Nucleus accumbens (tissue), 56 donors: ENCODE results near the gene MTHFS.
A peak's percentile ranks its signal among the peaks of the same experiment; 100 is the strongest.

Experiments used
- DNase-seq, 56 donors: peaks; one replicate each; lab custom pipeline; 2025; lab: John Stamatoyannopoulos, UW

Gene MTHFS

DNA sequence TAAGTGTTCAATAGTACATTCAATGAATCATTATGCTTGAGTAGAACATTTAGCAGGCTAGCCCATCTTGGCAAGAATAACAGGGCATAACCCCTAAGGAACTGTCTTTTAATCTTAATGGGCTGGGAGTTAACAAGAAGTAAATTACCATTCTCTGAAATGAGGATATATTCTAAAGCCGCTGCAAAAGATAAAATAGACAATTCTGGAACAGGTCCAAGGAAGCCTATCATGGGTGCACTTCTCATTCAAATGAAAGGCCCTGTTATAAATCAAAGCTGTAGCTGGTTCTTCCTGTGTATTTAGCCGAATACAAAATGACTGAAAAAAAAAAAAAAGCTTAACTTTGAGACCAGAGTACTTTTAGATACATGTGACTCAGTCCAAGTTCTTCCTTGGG is 15.6 kb downstream of the MTHFS start:
- DNase-seq = no peak

DNA sequence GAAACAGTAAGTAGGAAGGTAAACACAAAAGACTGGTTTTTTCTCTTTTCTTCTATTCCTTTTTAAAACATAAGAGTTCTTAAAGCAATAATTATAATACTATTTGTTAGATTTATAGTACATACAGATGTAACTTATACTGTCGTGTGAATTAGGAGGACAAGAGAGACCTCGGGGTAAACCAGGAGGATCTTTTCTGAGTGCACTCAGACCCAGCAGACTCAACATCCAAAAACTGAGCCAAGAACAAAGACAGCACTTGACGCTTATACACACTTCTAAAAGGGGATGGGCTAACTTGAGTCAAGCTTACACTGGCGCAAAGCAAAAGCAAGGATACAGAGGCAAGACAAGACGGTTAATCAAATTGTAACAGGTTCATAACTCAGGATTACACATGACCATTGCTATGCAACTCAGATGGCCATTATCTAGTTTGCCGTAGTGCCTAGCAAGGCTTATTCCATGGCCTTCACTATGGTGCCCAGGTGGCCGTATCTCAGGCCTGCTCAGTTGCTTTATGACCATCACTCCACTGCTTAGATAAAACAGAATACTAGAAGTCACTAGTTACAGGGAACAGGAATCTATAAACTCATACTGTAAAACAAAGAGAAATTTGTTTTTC is 18.6 kb downstream of the MTHFS start:
- no peak for DNase-seq

DNA sequence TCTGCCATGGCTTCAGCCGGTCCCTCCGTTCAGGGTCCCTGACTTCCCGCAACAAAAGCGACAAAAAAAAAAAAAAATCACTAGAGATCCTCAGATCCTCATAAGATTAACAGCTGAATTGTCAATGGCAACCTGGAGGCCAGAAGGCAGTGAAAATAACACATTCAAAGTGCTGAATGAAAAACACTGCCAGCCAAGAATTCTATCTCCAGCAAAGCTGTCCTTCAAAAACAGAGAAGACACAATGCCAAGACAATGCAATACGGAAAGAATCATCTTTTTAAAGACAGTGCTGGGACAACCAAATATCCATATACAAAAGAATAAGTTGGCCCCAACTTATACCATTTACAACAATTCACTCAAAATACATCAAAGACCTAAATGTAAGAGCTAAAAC is 21.6 kb downstream of the MTHFS start:
- no peak for DNase-seq

DNA sequence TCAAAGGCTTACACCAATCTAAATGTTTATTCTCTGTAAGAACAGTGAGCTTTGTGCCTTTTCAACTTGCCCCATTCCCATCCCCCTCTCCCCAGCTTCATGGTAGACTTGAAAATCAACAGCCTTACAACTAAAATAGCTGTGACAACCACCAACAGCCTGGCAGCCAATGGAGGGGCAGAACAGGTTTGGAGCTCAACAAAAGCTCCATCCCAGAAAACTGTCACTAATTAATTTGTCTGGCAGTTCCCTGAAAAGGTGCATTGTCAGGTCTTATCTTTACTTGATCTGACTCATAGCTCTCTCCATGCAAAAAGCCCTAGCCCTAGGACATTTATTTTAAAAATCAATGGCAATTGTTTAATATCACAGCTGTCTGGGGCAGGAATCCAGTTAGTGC is 22.6 kb downstream of the MTHFS start:
- DNase-seq = no peak

DNA sequence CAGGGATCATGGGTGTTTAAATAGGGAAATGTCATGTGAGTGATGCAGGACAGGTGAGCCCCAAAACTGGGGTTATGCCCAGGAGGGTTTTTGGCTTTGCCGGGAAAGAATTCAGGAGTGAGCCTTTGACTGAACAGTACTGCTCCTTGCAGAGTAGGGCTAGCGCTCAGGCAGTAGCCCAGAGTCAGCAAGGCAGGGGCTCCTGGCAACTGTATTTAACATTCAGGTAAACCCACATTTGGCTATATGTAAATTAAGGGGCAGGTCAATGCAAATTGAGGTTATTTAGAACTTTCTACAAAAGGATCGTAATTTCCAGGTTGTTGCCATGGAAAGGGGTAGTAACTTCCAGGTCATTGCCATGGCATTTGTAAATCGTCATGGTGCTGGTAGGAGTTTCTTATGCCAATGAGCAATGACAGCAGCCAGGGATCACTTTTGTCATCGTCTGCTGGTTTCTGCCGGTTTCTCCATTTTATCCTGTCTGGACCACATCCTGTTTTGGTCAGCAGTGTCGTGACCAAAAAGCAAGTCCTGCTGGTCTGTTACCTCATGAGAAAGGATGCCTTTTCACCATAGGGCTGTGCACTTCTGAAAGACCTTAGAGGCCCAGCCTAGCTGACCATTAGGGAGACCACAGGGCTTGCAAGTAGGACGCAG is 24.3 kb downstream of the MTHFS start:
- DNase-seq = peak in 1 of 56 donors; percentile 1

DNA sequence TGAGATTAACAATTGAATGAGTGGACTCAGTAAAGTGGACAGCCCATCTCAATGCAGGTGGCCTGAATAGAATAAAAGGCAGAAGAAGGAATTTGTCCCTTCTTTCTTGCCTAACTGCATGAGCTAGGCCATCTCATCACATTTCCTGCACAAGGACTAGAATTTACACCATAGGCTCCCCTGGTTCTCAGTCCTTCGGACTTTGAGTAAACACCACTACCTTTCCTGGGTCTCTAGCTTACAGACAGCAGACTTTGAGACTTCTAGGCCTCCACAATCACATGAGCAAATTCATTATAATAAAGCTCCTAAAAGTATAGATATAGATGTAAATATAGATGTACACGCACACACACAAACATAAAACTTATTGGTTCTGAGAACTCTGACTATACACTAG is 28.3 kb downstream of the MTHFS start:
- no peak for DNase-seq

DNA sequence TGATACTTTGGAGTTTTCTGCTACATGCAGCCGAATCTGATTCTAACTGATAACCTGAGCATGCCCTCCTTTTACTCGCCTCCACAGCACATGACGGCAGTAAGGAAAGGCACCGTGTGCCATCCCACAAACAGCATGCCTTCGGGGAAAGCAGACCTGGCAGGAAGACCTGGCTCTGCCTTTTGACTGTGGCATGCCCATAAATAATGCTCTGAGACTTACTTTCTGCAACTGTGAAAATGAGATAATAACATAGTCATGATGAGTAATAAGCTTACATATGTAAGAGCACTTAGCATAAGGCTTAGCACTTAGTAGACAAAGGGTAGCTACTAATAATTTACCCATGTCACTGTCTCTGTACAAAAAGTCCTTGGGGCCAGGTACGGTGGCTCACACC is 32.9 kb downstream of the MTHFS start:
- DNase-seq = no peak

DNA sequence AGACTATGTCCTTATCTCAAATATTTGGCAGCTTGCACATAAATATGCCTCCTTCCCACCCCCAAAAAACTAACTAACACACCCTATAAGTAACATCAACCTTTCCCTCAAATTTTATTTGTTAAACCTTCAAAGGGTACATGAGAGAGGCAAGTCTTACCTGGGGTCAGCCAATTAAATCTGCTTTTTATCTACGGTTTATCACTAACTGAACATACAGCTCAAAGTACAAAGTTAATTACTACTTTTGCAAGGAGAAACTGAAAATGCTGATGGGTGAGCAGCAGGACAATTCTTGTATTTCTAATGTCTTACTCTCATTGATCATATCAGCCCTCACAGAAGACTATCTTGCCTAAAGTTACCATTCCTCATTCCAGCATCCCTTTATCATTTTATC is 34.6 kb downstream of the MTHFS start:
- no peak for DNase-seq

DNA sequence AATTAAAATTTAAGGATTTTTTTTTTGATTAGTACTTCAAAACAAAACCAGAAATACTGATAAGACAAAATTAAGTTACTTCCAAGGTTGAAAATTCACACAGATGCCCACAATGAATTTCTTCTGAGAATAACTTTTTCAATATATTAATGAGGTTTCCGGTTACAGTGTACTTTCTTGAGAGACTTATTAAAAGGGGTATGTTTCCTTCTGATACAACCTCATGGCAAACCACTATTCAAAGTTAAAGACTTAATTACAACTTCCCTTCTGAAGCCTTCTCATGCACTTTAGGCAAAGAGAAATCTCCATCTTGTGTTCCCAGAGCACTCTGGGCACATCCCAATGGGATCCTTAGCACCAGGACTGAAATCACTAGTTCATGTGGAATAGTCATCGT is 36.2 kb downstream of the MTHFS start:
- DNase-seq = no peak

DNA sequence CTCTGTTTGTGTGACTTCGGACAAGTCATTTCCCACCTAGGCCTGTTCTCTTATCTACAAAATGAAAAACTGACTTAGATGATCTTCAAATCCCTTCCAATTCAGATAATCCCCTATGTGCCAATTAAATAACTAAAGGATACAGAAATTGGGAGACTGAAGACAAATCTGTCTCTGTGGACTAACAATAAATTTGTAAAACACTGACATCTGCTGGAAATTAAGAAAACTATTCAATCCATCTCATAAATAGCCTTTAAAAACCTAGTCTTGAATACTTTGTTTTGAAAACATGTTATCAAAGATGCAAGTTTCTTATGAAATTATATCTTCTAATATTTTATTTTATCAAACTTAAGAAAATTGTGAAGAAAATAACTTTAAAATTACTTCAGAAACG is 38.3 kb downstream of the MTHFS start:
- no peak for DNase-seq

DNA sequence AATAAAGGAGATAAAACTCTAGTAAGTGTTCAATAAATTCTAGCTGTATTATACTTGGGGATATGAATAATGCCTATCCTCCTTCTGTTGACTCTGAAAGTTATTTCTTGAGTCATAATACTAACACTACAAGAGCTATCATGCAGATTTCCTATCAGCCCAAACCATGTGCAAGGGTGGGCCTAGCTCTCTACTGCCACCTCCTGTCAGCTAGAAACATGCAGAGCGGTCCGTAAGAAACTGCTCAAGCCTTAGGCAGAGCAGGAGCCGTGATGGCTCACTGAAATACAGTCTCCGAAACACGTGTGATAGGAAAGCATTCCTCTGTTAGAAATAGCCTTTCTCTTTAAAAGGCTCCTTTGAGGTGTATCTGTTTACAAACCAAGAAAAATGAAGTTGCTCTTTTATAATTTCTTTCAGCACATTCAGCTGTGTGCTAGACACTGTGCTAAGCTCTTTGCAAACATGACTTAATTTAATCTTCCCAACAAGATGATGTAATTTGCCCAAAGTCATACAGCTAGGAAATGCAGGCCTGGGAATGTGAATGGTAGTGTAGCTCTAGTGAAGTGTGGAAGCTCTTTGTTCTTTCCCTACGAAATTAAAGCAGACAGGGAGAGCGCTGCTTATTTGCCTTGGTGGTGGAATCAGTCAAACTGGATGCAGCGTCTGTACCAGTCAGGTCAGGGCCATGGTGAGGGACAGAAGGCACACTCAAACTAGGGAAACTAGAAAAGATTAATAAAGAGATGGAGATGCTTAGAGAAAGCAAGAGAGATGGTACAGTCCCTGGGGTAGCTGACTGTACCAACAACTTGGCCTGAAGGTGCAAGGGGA is 43.1 kb downstream of the MTHFS start:
- DNase-seq = peak in 43 of 56 donors; percentile 7 to 80 (median 38)

DNA sequence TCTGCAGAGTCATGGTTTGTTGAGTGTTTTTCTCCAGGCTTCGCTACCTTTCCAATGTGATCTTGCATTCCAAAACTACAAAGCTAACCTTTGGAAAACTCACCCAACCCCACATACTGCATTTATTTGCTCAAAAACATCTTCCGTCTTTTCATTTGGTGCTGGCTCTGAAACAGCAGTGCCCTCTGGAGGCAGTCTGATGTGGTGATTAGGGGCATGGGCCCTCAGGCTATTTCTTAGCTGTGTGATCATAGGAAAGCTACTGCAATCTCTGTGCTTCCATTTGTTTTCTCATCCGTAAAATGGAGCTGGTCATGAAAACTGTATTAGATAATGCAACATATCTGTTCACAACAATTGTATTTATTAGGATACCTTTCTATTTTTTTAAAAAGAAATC is 47.0 kb downstream of the MTHFS start:
- DNase-seq = peak in 24 of 56 donors; percentile 1 to 41 (median 11)

DNA sequence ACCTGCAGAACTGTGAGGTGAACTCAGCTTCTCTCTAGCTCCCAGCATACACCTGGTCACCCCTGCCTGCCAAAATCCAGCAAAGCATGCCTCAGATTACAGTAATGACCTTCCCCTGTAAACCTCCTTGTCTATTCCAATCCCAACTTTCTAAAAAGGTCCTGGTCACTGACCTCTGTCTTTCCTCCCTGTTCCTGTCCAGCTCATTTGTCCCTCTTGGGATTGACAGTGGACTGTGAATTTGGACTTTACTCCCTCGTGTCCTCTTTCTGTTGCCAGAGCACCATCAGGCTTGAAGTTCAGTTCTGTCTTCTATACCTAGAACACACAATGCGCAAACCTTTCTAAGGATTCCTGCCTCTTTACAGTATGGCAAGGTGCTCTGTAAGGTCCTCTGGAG is 50.3 kb downstream of the MTHFS start:
- DNase-seq = no peak

DNA sequence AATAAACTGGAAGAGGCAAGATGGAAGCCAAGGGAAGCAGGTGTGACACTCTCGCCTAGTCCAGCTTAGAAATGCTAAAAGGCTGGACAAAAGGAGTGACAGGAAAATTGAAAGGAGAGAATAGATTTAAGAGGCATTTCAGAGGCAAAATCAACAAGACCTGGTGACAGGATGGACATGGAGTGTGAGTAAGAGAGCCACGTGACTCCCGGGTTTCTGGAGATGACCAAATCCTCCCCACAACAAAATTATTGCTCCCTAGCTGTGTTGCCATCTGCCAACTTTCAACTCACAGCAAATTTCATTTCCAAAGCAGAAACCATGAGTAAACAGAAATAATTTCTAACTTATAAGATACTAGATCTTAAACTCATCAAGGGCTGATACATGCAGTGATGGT is 52.6 kb downstream of the MTHFS start:
- DNase-seq = no peak

DNA sequence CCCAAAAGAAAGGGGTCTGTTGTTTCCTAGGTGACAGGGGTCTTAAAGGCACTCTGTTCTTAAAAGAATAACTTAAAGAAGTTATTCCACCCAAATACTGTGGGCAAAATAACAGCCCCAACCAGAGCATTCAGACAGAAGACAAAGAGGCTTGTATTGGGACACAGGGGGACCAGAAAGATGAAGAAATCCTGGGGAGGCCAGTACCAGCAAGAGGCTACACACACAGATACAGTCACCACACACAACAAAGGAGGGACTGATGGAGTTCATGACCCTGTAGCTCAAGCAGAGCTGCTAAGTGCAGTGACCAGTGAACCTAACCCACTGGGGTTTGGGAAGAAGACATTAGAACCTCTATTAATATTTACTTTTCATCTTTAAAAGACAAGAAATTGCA is 59.0 kb downstream of the MTHFS start:
- no peak for DNase-seq

DNA sequence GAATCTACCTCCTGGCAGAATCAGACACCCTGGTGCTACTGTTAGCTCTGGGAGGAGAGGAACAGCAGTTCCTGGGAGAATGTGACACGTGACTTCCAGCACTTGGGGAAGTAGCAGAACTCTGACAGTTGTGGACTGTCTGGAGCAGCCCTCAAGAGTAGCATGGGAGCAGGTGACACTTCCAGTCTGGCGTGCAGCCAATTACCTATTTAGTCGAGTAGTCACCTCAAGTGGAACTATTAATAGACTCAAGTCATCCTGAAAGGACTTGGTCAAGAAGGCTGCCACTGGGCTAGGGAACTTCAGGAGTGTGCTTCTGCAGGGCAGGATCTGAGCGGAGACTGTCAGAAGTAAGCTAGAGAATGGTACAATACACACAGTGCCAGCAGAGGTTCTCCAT is 62.3 kb downstream of the MTHFS start:
- no peak for DNase-seq

DNA sequence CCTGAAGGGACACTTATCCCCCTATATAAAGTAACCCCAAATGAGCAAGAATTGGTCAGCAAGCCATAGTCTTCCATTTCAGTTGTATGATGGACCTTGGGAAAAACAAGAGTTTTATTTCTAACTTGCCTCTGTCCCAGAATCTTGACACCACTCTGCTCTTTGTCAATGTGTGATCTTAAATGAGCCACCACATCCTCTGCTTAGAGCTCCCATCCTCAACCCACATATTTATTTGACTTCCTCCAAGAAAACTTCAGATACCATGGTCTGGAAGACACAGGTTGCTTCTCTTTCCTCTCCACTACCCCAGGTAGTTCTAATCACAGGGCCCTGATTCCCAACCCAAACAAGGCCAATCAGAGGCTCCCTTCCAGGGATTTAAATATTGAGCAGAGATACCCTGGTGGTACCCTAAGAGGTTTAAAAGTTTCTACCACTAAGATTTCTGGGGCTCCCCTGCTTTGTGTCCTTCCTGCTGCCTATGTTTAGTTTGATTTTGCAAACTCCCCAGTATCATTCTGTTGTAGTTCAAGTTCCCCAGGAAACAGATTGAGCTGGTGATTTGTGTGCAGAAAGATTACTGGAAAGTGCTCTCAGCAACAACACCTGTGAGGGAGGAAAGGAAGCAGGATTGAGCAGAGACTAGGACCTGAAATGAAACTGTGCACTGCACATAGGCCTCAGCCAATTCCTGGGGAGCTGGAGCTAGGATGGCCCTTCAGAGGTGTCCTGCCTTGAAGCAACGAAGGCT is 64.3 kb downstream of the MTHFS start:
- no peak for DNase-seq

DNA sequence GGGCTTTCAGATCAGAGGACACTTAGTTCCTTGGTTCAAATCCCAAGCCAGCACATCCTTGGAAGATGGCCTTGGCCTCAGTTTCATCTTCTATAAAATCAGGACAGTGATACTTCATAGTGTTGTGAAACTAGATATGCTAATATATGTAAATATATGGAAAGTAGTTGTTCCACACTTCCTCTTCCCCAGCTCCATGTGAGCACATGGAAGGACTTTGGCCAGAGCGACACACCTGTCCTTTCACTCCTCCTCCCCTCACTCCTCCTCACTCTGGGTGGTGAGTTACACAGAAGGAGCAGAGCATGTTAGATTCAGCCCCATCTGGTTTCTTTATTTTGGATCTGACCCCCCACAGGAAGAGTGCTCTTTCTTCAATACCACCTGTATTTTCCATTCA is 65.2 kb downstream of the MTHFS start:
- no peak for DNase-seq

DNA sequence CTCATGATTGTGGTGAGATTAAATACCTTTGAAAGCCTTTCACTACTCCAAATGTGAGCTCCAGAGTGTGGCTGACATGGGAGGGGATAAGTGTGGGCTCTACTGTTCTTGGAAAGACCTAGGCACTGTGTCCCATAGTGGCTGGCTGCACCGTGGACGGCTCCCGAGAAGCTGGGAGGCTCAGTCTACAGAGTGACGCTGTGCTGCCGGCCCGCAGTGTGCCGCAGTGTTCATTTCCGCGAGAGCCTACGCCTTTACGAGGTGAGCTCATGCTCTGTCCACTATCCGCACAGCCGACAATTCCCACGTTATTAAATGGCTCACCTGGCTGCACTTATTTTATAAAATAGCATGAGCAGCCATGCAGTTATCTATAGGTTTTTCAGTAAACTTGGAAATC is 66.9 kb downstream of the MTHFS start:
- no peak for DNase-seq

DNA sequence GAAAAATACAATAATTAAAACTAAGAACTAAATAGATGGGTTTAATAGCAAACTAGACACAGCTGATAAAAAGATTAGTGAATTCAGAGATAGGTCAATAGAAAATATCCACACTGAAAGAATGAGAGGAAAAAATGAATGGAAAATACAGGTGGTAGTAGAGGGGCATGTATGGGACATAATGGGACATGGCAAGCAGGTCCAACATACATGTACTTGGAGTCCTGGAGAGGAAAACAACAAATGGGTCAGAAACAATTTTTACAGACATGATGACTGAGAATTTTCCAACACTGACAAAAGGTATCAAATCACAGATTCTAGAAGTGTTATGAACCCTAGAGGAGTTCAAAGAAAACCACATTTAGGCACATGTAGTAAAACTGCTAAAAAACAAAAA is 68.4 kb downstream of the MTHFS start:
- DNase-seq = no peak

DNA sequence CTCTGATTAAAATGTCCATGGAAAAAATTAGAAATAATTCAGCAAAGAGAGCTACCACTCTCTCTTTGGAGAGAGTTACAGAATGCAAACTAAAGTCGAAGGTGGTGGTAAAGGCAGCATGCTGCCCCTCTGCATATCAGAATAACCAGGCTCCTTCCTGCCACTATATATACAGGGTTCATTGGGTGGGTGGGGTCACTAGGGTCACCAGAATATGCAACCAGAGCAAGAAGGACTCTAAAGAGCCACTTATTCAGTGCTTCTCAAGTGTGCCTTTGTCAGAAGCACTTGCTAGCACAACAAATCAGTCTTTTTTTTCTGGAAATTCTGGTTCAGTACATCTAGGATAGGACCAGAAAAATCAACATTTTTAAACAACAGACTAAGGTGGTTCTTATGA is 70.0 kb downstream of the MTHFS start:
- no peak for DNase-seq
